Activated T-cell treated with anti-CD3 and anti-CD28 coated beads for 4 hours (primary cell): Measurements from ENCODE around the gene FGA.
A peak's percentile ranks its signal among the peaks of the same experiment; 100 is the strongest.

Experiments used
- DNase-seq: peaks from one replicate; pipeline ENCODE4 v3.0.0-alpha.2; 2020

FGA gene

DNA sequence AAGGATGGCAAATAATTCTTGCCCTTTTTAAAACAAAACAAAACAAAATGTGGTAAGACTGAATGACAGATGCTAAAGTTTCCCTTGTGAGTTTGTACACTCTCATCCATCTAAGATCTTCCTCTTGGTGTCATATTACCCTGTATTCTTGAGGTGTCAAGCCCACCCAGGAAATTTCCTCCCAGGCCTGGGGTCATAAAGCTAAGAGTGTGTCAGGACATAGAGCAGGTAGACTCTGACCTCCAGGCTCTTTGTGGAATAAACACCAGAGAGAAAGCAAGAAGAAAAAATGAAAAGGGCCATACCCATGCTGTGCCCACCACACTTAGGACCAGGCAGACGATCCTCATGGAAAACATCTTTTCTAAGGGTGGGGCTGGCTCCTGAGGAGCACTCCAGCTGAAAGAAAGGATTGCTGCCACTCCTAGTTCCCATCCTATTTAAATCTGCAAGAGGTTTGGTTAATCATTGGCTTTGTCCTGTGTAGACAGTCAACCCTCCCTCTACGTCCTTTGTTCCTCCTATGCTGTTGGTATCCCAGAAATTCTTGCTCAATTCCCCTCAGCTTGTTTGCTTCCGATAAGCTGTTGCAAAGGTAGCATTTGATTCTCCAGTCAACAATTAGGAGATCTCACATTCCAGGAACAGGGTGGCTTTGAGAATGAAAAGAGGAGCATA, at the start of gene FGA:
Gene FGA, minus strand, starts transcription at position 414 of the 678 bp plus-strand sequence. Its CDS starts 55 bp downstream, at position 359.
- no peak for DNase-seq

DNA sequence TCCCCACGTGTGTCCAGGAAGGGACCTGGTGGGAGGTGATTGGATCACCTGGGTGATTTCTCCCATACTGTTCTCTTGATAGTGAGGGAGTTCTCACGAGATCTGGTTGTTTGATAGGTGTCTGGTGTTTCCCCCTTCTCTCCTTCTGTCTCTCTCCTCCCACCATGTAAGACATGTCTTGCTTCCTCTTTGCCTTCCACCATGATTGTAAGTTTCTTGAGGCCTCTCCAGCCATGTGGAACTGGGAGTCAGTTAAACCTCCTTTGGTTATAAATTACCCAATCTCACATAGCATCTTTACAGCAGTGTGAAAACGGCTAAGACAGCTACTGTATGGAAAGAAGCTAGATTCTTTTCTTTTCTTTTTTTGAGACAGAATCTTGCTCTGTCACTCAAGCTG, 43.5 kb upstream of the FGA start:
- DNase-seq: no peak

DNA sequence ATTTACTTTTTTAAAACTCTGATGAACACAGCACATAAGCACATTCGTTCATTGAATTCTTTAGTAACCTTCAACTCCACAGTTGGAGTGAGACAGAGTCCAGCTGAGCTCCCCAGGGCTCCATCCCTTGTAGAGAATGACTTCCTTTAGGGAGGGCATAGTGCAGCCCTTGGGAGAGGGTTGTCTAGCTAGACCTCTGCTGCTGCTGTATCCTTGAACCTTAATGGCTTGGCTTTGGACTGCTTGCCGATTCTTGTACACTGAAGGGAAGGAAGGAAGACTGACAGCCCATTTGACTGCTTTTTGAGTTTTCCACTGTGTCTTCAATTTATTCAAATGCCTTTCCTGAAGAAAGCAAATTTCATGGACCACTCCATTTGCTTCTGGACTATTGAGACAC, 41.3 kb upstream of the FGA start:
- no peak for DNase-seq

DNA sequence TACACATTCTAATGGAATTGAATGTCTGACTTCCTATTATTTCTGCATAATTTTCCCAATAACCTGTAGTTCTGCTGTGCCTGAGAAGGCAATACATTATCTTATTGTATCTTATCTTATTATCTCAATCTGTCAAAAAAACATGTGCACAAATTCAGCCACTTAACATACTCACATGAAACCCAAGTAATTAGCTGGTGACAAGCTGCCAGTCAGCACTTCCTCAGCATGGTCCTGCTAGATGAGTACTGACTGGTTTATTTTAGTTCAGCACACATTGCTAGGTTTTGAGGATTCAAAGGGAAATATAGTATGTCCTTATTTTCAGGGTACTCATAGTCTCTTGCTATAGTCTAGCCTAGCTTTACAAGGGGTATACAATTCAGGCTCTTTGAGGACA, 39.8 kb upstream of the FGA start:
- no peak for DNase-seq

- peak; percentile 6 for DNase-seq
Measured at GRCh38 chr4:154626793-154627484, 36.4 kb upstream of the FGA start.

- no peak for DNase-seq
Measured at GRCh38 chr4:154625971-154626370, 35.4 kb upstream of the FGA start.

DNA sequence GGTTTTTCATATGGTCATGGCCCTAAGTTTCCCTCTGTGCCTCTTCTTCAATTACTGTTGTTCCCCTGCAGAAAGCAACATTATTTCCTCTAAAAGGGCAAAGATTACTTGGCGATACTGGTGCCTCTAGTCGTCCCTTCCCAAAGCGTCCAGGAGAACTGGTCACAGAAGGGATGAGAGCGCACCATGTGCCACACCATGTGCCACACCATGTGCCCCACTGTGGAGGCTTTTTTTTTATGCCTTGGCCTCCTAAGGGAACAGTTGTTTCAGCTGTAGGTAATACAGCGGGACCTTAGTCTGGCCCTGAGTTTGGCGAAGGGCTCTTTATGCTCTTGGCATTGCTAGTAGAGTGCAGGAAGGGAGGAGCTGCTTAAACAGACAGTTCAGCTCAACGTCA, 33.5 kb upstream of the FGA start:
- no peak for DNase-seq

GRCh38 chr4:154623436-154623835, 32.9 kb upstream of the FGA start:
- DNase-seq: no peak

GRCh38 chr4:154622598-154622997, 32.1 kb upstream of the FGA start:
- DNase-seq: no peak

DNA sequence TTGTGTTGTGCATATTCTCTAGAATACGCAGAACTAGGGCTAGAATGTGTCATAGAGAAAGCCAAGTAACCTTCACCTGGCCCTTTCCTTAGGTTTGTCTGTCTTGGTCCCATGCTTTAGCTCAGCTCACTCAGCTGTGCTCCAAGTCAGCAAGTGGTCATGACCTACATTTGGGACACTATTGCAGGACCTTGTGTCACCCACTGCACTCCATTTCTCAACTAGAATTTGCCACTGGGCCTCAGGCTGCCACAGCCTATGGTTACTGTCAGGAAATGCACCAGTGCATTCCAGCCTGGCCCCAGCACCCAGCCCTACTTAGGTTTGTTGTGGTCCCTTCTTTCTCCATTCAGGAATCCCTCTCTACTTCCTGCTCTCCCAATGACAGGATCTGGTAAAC, 29.6 kb upstream of the FGA start:
- no peak for DNase-seq

GRCh38 chr4:154618708-154619315, 28.3 kb upstream of the FGA start:
- no peak for DNase-seq

DNA sequence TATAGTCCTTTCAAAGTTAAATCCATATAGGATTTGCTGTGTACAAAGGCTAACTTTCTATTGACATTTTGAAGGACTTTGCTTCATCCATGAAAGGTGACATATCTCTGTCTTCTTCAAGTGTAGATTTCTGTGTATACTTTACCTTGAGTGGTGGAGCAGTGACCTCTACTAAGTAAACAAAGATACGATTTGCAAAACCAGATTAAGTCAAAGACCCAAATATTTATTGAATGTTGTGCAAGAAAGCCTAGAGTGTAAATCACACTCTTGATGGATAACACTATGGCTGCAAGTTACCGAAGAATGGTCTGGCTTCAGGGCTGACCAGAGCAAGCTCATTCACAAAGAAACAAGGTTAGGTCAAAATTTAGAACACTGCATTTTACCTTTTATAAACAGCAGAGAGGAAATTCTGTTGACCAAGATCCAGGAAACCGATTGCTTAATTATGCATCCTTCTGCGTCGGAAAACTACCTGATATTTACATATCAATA, 27.3 kb upstream of the FGA start:
- no peak for DNase-seq

DNA sequence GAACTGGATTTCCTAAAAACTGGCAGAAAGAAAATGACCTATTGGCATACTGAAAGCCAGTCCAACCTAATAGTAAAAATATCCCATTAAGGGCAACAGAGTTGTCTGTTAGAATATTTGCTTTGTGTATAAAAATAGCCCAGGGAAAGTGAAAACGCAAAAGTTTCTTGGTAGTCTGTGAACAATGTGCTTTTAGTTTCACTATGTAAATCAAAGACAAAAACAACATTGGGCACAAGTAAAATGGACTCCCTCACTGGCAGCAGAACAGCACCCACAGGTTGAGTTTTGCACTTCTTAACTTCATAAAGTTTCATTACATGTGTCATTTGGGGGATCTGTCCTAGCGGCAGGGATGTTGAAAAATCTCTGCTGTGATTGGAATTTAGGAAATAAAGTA, 26.2 kb upstream of the FGA start:
- no peak for DNase-seq

- DNase-seq: no peak
Measured at GRCh38 chr4:154616287-154616686, 25.7 kb upstream of the FGA start.

DNA sequence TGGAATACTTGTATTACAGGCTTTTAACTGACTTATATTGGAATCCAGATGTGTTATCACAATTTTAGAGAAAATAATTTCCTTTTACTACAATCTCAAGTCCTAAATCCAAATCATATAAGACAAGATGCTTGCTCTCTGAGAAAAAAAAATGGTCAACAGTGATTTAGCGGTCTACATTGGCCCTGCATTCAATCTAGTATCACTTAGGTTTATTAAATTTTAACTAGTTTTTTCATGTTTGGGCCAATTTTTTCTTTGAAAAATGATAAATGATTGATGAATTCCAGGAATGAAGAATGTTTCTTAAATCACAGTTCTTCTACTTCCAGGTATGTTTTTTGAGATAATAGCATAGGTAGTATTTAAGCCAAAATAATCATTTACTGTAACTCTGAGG, 24.7 kb upstream of the FGA start:
- no peak for DNase-seq

GRCh38 chr4:154614306-154614705, 23.8 kb upstream of the FGA start:
- no peak for DNase-seq

GRCh38 chr4:154612472-154613414, 22.2 kb upstream of the FGA start, which contains the start of gene FGG:
Gene FGG, minus strand, starts transcription at chr4:154612656. Its CDS starts 47 bp downstream, at chr4:154612609.
- no peak for DNase-seq

GRCh38 chr4:154611833-154612232, 21.3 kb upstream of the FGA start:
- DNase-seq: no peak

GRCh38 chr4:154610582-154610981, 20.0 kb upstream of the FGA start:
- DNase-seq: no peak

- DNase-seq: no peak
Measured at GRCh38 chr4:154609532-154609931, 19.0 kb upstream of the FGA start.

GRCh38 chr4:154608361-154609252, 18.1 kb upstream of the FGA start:
- DNase-seq: no peak
